ENCODE measurements around the gene TIGD2.

DNA sequence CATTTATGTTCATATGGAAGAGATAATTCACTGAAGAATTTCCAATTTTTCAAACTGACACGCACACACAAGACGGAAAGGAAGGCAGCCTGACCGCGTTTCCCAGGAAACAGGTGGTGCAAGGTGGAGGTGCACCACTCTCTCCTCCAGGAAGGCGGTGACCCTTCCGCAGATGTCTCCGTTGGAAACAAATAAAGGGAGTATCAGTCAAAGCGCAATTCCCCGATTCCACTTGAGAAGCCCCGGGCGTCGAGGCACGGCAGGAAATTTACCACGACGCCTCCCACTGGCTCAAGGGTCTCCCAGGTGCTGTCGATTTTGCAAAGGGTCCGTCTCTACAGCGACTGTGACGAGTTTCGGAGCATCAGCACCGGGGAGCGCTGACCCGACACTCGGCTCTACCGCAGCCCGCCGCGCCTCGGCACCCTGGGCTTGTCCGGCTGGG lies 770 bp upstream of the TIGD2 start:
- TF ChIP-seq JUN (IDR thresholded peaks at IDR 0.05; ENCODE audit: borderline replicate concordance, insufficient read depth, insufficient read length, low read depth): no peak
- TF ChIP-seq, protein P1, sequence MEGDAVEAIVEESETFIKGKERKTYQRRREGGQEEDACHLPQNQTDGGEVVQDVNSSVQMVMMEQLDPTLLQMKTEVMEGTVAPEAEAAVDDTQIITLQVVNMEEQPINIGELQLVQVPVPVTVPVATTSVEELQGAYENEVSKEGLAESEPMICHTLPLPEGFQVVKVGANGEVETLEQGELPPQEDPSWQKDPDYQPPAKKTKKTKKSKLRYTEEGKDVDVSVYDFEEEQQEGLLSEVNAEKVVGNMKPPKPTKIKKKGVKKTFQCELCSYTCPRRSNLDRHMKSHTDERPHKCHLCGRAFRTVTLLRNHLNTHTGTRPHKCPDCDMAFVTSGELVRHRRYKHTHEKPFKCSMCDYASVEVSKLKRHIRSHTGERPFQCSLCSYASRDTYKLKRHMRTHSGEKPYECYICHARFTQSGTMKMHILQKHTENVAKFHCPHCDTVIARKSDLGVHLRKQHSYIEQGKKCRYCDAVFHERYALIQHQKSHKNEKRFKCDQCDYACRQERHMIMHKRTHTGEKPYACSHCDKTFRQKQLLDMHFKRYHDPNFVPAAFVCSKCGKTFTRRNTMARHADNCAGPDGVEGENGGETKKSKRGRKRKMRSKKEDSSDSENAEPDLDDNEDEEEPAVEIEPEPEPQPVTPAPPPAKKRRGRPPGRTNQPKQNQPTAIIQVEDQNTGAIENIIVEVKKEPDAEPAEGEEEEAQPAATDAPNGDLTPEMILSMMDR (IDR thresholded peaks at IDR 0.05; ENCODE audit: extremely low read depth in 1 of 2, insufficient read depth in 1 of 2, low read depth in 1 of 2, low read length in 2 of 2): no peak
- TF ChIP-seq POLR2AphosphoS5 (IDR thresholded peaks at IDR 0.05; ENCODE audit: insufficient read depth, low read depth, low read length): no peak
- TF ChIP-seq EZH2 (IDR thresholded peaks at IDR 0.05; ENCODE audit: borderline replicate concordance, low read depth, low read length, severe bottlenecking): peak; percentile 64
- TF ChIP-seq POLR2A (IDR thresholded peaks at IDR 0.05; ENCODE audit: low read depth, low read length): no peak
- TF ChIP-seq, protein P2, sequence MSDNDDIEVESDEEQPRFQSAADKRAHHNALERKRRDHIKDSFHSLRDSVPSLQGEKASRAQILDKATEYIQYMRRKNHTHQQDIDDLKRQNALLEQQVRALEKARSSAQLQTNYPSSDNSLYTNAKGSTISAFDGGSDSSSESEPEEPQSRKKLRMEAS (IDR thresholded peaks at IDR 0.05; ENCODE audit: insufficient read depth, insufficient read length): no peak
- no peak for TF ChIP-seq MYC (IDR thresholded peaks at IDR 0.05; ENCODE audit: low read depth, low read length)
- TF ChIP-seq FOS (IDR thresholded peaks at IDR 0.05; ENCODE audit: borderline replicate concordance, insufficient read depth, low read length): no peak
